GM18511 (cell line): ENCODE data around the gene PARD3.

Experiments
- ATAC-seq: cut with Tn5 transposase; IDR thresholded peaks from one replicate; pipeline ENCODE4 v1.9.1; 2021; ENCODE audit warnings: mild to moderate bottlenecking, moderate library complexity; ENCODE audit not compliant: unreplicated experiment

PARD3 gene

DNA sequence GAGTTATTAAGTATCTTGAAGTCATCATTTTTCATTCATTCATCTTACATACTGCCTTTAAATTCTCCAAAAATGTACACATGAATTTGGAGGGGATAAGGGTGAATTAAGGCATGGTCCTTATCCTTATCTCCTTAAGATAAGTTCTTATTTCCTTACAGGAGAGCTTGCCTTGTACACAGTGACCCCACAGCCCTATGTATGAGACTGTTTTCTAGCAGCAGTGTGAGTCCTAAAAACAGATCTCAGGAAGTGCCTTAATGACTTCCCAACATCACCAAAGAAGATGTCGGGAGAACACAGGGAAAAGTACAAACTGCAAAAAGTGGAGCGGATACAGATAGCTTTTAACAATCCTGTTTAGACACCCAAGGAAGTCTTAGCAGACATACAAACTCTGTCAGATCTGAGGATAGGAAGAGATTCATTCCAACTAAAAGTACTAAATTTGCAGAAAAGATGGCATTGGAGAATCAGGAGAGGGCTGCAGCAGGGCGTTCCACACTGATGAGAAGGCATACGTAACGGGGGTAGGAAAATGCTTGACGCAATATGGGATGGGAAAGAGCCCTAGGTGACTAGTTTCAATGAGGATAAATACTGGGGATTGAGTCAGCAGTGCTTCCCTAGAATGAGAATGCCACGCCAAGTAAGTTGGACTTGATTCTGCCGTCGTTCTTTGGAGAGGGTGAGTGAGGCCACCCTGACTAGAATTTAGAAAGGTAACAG, 570.2 kb downstream of the PARD3 start:
- no peak for ATAC-seq

DNA sequence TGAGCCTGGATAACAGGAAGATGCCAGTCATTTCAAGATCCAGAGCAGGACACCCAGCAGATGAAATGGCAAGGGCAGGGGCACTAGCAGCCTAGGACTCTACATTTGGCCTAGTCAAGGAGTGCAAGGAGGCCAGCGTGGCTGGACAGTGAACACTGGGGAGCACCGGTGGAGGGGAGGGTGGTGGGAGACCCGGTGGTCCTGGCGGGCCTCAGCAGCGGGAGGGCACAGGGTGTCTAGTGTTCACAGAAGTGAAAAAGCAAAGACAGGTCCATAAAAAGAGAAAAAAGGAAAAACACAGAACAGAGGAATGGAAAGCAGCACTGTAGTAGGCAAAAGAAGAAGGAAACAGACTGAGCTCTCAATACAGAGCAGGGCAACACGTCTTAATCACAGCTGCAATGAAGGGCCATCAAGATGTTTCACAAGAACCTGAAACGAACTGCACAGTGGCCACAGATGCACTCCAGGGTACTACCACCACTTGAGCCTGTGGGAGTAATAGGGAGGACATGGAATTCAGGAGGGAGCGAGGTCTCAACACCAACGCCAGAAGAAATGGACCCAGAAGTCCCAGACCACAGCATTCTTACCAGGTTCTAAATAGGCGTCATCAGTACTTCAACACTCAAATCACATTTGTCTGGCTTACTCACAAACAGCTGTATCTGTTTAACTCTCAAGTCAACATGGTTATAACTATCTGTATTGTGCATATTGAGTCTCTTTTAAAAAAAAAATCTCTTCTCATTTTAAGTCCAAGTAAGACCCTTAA, 573.7 kb downstream of the PARD3 start:
- no peak for ATAC-seq

DNA sequence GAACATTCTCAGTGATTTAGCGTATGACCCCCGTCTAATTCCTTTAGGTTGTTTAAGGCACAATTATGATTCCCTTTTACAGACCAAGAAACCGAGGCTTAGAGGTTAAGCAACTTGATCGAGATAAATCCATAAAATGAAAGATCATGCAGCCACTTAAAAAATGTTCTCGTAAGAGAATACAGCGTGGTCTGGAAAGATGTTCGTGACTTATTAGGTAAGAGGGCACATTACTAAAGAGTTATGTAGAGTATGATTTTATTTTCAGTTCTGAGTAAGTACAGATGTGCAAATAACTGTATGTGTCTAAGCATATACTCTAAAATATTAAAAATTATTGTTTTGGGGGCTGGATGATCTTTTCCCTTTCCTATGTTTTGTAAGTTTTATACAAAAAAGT, 575.1 kb downstream of the PARD3 start:
- ATAC-seq, result no peak

DNA sequence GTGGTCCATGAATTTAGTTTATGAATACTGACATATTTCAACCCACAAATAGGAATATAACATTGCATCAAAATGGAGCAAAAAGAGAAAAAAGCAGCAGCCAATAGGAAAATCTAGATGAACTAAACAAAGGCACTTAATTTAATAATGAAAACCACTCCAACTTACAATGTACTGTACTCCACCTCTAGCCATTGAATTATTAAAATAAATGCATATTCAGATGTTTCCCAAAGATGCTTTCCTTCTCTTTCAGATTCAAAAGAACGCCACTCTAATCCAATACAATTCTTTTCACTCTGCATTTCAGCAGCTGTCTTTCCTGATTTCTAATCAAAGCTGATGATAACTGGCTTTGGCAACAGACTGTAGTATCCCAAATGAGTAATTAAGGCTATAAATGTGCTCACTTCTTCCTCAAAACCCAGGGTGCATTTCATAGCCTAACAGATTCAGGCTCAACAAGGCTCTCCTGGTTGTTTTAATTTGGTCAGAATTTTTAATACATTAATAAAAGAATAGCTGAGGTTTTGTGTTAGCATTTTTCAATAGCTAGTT, 577.1 kb downstream of the PARD3 start:
- ATAC-seq, result no peak

DNA sequence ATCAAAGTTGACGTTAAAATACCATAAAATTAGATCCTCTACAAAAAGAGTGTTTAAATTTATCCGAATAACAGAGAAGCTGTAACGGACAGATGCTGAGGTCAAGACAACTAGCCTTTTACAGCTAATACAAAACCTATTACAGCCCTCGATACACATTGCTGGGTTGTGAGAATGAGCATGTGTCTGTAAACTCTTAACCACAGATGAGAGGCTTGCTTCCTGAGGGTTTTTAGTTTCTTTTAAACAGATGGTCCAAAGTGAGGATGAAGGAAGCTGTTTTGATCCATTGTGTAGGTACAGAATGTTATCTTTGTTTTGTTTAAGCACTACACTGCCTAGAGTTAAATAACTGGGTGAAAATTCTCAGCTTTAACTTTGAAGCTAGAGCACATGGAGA, 578.2 kb downstream of the PARD3 start:
- ATAC-seq, result peak; percentile 71

DNA sequence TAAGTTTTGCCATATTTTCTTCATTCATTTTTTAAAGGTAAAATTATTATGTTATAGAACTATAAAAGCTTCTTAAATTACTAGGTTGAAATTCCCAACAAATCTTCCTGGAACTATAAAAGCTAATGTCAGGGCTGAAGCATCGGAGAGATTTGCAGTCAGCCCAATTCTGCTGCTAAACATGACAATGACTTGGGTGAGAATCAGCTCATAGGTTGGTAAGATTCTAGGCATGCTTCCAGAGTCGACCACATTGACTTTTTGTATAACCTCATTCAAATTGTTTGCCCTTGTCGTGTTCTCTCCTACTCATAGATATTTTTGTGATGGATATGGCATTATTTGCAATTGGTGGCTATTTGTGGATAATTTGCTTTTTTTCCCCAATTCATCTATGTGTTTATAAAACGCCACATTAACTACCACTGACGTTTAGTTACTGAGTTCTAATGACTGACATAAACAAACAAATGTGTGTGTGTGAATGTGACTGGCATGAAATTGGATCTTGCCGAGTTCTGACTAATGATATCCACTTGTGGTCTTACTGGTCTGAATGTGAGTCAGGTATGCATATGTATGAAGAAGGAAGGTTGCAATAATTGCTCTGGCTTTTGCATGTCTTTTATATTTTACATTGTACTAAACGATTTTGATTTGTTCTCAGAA, 579.8 kb downstream of the PARD3 start:
- ATAC-seq, result no peak

DNA sequence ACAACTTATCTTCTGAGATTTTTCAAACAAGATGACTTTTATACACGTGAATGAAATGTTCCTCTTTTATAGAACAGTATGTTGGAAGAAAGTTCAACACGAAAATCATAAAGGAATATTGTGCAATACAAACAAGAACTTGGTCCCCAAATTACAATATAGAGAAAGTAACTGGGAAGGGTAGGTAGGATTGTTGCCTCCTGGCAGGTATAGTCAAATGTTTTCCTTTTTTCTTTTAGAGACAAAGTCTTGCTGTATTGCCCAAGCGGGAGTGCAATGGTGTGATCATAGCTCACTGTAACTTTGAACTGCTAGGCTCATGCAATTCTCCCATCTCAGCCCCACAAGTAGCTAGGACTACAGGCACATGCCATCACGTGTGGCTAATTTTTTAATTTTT, 582.6 kb downstream of the PARD3 start:
- ATAC-seq, result no peak

DNA sequence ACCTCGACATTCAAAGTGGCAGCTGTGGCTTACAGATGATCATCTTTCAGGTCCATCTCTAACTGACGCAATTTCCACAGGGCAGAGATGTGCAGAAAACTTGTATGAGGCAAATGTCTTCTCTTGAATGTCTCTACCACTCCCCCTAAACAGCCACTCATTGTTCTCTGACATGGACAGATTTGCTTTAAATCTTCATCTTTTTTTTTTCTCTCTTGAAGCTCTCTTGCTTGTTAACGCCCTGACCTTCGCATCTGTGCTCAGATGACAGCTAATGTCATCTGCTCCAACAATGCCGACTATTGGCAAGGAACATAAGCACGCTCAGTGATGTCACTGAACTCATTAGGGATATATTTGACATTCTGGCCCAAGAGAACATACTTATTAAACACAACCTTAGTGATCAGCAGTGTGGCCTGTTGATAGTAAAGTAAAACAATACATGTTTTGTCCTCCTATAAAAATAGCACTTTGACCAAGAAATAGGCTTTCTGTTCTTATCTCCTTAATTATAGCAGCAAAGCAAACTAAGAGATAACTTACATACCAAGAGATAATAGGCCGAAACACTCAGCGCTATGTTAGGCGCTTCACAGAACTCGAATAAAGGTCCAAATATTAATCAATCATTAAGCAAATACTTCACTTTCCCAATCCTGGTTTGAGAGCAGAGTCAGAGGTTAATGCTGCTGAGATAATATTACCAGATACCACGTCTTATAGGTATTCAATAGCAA, 583.5 kb downstream of the PARD3 start:
- no peak for ATAC-seq

DNA sequence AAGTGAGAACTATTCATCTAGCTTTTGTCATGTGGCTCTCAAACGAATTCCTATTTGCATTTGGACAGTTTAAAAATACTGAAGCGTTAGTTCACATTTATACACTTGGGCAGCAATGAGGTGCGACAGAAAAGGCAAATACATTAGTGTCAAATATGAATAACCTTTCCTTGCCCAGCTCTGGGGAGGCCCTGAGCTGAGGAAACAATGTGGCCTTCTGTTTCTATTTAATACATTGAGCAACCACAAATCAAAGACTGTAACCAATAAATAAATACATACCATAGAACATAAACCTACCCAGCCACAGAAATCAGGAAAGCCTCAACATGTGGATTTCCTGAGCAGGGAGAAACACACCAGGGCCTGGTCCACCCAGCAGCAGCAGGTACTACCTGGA, 585.2 kb downstream of the PARD3 start:
- no peak for ATAC-seq

DNA sequence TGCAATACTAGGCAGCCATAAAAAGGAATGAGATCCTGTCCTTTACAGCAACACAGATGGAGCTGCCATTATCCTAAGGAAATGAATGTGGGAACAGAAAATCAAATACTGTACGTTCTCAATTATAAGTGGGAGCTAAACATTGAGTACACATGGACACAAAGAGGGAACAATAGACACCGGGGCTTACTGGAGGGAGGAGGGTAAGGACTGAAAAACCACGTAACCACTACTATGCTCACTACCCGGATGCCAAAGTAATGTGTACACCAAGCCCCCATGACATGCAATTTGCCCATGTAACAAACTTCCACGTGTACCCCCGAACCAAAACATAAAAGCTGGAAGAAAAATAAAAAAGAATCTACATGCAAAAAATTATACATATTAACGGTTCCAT, 587.0 kb downstream of the PARD3 start:
- no peak for ATAC-seq

DNA sequence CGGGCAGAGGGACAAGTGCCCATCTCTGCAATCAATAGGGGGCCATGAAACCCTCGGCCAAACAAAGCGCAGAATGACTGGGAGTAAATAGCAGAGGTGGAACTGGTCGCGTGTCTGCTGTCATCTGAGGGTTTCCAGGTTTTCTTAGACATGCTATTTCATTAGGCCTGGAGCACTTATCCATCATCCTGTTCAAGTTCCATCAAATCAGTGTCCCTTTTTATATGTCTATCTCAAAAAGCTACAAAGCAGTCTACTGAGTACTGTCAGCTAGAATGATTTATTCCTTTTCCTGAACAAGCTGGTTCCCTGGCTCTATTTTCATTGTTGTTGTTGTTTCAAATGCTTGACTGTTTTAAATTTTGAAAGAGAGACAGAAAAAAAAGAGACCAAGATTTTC, 590.5 kb downstream of the PARD3 start:
- no peak for ATAC-seq

DNA sequence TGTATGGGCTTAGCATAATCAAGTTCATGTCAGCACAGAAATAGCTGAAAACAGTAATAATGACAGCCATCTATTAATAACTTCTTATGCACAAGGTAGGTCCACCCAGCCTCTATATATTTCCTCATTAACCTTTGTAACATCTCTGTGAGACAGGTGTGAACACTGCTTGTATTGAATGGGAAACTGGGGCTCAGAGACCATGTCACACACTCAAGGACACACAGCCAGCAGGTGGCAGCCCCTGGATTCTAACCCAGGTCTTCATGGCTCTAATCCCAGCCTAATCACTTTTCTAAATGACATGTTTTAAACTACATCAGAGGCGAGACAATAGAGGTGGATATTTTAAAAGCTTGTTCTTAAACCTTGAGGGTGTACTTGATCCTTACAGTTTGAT, 591.4 kb downstream of the PARD3 start:
- ATAC-seq, result no peak

DNA sequence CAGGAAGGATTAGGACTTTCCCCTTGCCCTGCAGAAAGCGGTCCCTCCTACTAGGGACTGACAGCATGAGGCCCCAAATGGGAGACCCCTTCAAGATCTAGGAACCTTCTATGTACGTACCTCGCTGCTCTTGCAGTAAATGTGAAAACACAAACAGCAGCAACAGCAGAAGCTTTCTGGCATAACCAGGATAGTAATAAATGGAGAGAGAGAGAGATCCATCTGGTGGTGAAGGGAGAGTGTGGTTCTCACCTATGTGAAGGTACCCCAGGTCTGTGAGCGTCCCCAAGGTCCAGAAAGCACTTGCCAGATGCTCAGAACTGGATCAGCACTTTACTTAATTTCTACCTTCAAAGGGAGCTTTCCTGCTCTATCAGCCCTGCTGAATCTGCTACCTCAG, 592.7 kb downstream of the PARD3 start:
- no peak for ATAC-seq

DNA sequence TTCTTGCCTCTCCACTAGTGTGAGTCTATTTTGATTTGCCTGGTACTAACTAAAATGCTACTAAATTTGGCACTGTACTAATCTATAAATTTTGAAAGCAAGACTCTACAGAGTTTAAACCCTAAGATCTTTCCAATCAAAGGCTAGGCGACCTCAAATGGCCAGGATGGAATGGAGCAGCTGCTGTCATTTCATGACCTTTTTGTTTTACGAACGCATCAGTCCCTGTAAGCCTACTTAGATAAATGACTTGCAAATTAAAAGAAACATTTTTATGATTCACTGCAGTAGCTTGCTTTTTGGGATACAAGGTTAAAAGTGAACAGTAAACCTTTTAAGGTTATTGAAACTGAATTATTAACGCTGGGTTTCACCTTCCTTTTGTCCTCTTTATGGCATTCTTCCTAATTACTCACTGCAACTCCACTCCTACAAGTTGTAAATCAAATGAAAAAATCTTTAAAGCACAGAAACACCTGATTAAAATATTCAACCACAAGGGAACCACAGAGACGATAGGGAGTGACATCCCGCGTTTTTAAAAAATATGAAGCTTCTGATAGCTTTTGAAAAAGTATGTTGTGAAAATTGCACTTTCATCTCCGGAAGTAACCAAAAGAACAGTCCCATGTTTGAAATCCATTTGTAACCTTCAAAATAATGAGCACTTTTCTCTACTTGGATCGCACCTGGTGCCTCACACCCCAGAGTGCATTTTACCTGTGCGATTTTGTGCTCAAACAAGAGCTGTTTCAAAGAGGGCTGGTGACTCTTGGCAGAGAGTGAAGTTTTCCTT, 595.1 kb downstream of the PARD3 start:
- ATAC-seq, result no peak

DNA sequence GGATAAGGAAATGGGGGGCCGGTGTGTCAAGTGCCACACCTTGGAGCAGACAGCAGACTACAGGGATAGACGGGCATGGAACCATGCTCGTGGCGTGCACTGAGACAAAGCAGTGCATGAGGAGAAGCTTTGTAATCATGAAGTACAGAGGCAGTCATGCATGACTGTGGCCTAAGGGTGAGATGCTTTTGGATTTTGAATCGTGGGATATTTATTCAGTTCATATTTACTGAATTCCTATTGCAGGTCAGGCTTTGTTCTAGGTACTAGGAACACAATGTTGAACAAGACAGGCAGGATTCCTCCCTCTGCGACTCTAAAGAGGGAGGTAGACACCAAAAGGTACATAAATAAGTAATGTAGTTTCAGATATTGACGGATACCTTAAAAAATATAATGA, 597.6 kb downstream of the PARD3 start:
- ATAC-seq, result no peak

DNA sequence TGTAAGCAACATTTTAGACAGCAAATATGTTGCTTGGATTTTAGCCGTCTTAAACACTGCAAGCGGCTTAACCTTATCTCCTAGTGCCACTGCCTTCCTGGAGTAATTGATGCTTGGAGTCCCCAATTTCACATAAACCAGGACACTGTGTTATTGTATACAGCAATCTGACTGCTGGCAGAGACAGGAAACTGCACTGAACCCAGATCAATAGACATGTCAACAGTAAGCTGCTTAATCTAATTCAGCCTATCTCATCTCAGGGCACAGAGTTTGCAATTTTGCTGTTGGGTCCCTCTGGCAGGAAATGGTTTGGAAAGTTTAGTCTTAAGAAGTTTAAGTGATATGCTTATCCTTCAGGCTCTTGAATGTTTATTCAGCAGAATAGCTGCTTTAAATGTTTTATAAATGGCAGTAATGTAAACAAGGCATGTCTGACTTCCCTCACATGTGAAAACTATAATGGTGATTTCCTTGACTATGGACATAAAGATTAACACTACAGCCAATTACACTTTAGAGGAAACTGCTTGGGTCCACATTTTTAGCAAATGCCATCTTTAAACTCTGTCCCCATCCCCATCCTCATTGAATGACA, 598.6 kb downstream of the PARD3 start:
- no peak for ATAC-seq

DNA sequence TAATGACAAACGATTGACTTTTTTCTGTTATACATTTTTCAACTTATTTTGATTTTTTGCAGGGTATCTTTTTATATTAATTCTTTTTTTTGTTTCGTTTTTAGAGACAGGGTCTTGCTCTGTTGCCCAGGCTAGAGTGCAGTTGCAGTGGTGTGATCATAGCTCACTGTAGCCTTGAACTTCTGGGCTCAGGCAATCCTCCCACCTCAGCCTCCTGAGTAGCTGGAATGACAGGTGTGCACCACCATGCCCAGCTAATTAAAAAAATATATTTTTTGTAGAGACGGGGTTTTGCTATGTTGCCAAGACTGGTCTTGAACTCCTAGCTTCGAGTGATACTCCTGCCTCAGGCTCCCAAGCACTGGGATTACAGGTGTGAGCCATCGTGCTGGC, 601.3 kb downstream of the PARD3 start:
- peak; percentile 15 for ATAC-seq

DNA sequence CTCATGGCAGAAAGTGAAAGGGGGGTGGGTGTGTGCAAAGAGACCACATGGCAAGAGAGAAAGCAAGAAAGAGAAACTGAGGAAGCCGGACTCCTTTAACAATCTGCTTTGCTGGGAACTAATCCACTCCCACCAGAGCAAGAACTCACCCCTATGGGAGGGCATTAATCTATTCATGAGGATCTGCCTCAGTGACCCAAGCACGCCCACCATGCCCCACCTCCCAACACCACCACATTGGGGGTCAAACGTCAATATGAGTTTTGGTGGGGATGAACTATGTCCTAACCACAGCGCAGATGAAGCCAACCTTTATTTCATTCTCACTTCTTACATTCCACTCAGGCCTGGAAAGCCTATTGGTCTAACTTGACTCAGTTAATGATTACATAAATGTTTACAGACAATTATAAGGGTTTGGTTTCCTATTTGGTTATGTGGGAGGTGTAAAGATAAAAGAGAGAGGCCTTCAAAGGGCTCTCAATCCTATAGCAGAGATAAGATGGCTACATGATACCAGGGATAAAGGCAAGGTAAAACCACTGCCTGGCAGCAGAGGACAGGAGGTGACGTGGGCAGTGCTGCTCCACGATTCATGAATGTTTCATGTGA, 601.8 kb downstream of the PARD3 start:
- peak; percentile 73 for ATAC-seq

DNA sequence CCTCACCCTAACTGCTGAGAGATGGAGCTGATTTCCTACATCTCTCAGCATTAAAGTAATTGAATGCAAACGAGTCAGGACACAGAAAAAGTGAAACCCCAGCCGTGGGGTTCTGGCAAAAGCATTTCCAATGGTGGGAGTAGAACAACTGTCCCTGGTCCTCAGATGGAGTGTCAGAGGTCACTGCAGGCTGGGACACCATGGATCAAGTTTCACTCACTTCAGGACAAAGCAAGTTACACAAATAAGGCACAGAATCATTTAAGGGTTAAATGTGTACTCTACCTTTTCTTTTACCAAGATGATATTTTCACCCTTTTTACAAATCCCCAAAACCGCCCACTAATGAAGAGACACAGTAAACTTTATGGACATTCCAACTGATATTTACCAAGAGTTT, 607.8 kb downstream of the PARD3 start:
- ATAC-seq, result no peak

DNA sequence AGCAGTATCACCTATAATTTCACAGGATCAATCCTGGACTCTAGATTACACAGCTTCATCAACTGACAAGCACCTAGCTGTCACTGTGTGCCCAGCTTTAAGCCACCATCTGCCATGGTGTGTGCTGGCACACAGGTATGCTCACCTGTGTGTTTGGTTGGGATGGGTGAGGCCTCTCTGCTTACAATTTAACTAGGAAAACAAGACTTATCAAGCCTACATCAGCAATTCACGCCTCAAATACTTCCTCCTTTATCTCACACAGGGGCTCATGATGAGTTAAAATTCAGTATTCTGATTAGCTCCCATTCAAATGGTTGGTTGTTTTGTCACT, 608.2 kb downstream of the PARD3 start:
- ATAC-seq, result no peak
